ENCODE results near the gene ITIH5.
"Not testable (repeated sequence)": the region's sequence is repeated elsewhere in the genome, so short reads cannot be mapped to it uniquely, and the experiment has no call there.

ITIH5 gene

GRCh38 chr10:7666253-7667023 lies at the start of gene ITIH5:
TSS of gene ITIH5 (minus strand) at chr10:7666966. CDS start at chr10:7666892, 74 bp downstream.
- DNase-seq (ENCODE audit: low spot score): no peak

DNA sequence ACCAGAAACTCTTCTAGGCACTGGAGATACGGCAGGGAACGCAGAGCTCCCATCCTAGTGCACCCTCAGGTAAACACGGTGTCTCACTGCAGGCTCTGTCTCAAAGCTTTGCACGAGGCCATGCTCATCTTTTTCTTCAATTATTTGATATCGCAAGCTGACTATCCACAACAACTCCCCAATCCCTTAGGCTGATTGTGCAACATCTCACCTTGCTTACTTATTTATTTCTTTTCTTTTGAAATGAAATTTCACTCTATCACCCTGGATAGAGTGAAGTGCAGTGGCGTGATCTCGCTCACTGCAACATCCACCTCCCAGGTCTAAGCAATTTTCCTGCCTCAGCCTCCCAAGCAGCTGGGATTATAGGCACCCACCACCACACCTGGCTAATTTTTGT lies 48.7 kb upstream of the ITIH5 start:
- no peak for DNase-seq (ENCODE audit: low spot score)

DNA sequence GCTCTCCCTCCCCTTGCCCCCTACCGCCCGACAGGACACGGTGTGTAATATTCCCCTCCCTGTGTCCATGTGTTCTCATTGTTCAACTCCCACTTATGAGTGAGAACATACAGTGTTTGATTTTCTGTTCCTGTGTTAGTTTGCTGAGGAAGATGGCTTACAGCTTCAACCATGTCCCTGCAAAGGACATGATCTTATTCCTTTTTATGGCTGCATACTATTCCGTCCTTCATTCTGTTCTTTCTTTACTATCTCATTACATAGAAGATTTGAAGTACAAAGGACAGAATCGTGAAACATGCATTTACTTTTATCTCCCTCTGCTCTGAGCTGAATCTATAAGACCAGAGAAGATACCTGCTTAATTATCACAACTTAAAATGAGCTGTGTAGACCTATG lies 44.3 kb upstream of the ITIH5 start:
- DNase-seq (ENCODE audit: low spot score): not testable (repeated sequence)

- DNase-seq (ENCODE audit: low spot score): no peak
Measured at GRCh38 chr10:7710446-7710845, 43.7 kb upstream of the ITIH5 start.

DNA sequence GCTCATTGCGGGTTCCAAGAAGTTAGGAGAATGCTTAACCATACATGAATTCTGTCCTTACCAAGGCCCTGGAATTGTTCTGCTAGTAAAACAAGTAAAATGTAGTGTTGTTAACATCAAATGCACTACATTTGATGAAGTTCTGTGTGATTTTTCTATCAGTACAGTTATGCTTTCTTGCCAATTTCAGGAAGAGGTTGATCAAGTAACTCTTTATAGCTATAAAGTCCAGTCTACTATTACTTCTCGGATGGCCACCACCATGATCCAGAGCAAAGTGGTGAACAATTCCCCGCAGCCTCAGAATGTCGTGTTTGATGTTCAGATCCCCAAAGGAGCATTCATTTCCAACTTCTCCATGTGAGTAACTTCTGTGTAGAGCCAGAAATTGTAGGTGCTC lies 42.1 kb upstream of the ITIH5 start:
- no peak for DNase-seq (ENCODE audit: low spot score)

- no peak for DNase-seq (ENCODE audit: low spot score)
Measured at GRCh38 chr10:7707858-7708622, 41.3 kb upstream of the ITIH5 start.

- DNase-seq (ENCODE audit: low spot score): no peak
Measured at GRCh38 chr10:7707102-7707501, 40.3 kb upstream of the ITIH5 start.

DNA sequence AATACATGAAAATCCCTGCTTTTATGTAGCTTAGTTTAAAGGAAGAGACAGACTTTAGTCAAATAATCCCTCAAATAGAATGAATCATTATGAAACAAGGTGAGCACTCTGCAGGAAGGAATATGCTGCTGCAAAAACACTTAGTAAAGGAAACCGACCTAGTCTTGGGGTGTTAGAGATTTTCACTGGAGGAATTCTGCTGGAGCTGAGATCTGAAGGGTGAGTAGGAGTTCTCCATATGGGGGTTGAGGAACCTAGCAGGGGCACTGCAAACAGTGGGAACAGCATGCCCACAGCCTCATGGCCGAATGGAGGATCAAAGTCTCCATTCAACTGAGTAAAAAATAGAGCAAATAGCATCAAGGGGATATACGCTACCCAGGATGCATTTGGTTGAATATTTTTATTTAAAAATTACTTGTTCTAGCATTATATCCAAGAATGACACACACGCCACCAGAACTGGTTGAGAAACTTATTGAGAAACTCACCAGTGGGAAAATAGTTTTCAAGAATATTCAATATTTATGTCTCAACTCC lies 39.8 kb upstream of the ITIH5 start:
- no peak for DNase-seq (ENCODE audit: low spot score)

GRCh38 chr10:7705341-7705740 lies 38.6 kb upstream of the ITIH5 start:
- DNase-seq (ENCODE audit: low spot score): no peak

DNA sequence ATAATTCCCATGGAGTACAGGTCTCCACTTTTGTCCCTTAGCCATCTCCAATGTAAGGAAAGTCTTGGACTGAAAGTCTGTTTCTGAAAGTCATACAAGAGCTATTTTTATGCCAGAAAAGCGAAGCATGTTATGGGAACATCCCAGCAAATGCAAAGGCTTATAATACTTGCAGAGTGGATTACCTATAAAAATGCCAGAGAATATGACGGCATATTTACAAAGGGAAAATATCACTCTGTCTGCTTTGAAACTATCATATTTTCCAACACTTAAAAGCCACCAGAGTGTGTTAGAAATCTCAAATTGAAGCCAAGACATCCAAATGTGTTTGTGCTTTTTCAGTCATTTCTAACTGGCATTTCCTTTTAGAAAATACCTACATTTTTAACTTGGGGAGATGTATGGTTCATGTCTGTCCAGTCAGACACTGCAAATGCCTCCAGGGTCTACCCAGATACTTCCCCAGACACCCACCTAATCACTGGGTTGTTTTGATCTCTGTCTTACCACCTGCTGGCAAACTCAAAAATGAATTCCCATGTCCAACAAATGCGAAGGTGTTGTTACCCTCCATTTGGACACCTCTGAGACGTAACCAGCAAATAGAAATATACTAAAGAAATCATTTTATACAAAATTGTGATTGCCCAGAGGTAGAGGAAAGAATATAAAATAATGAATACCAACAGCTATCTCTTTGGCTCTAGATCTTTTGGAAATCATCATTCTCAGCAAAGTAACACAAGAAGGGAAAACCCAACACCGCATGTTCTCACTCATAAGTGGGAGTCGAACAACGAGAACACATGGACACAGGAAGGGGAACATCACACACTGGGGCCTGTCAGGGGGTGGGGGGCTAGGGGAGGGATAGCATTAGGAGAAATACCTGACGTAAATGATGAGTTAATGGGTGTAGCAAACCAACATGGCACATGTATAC lies 37.6 kb upstream of the ITIH5 start:
- no peak for DNase-seq (ENCODE audit: low spot score)

DNA sequence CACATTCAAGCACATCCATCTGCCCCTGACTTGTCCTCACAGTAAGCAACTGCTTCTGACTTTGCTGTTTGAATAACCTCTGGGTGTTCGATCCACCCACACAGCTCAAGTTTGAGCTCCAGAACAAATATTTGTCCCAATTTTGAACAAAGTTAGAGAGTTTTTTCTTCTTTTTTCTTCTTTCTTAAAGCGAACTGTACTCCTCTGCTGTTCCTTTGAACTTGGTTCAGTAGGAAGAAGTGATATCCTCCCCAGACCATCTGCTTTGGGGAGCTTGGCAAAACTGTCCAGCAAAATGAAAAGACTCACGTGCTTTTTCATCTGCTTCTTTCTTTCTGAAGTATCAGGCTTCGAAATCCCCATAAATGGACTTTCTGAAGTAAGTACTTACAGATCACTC lies 36.4 kb upstream of the ITIH5 start, which contains the start of gene ITIH2:
Gene ITIH2, plus strand, starts transcription at position 177 of the 400 bp plus-strand sequence. Its CDS starts 119 bp downstream, at position 296.
- no peak for DNase-seq (ENCODE audit: low spot score)

DNA sequence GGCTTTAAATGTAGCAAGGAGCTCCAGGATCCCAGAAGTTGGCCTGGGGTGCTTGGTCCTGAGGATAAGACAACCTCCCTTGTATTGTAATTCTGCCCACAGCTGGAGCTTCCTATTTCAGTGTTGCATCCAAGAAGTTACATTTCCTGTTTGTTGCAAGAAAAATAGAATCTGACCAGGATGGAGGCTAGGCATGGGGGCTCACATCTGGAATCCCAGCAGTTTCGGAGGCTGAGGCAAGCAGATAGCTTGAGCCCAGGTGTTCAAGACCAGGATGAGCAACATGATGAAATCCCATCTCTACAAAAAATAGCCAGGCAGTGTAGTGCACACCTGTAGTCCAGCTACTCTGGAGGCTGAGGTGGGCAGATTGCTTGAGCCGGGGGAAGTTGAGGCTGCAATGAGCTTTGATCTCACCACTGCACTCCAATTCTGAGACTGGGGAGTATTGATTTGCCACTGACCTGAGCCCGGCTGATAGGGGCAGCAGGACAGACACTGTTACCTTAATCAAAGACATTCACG lies 35.6 kb upstream of the ITIH5 start:
- DNase-seq (ENCODE audit: low spot score): no peak

DNA sequence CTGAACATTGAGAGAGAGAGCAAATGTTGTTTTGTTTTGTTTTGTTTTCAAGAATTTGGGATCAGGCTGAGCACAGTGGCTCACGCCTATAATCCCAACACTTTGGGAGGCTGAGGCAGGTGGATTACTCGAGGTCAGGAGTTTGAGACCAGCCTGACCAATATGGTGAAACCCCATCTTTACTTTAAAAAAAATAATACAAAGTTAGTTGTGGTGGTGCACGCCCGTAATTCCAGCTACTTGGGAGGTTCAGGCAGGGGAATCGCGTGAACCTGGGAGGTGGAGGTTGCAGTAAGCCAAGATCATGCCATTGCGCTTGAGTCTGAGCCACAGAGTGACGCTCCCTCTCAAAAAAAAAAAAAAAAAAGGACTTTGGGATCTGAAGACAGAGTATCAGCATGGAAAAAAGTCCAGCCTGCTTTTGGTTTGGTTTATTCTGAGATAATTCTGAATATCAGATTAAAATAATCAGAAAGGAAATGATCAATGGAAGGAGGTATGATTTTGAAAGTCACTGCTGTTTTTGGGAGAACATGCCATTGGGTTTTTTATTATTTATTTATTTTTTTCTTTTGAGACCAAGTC lies 34.5 kb upstream of the ITIH5 start:
- DNase-seq (ENCODE audit: low spot score): no peak

DNA sequence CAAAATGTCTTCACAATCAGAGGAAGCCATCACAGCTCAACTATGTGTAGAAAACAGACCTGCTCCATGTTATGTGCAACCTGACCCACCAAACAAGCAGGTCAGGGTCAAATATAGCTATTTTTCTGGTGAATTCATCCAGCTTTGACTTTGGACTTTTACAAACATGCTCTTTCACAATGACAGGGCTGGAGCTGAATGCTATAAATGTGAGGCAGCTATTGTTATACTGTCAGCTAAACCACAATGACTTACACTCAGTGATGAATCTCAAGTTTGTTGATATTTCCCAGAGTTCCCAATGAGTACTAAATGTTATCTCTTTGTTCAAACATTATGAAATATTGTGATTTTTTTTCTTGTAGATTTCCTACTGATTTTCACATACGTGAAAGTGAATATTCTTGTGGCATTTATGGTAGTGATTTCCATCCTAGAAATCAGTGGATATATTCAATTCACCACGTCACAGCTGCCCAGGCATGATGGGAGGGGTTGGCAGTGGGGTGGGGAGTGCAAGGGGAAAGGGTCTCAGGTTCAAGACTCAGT lies 33.9 kb upstream of the ITIH5 start:
- DNase-seq (ENCODE audit: low spot score): no peak

- DNase-seq (ENCODE audit: low spot score): no peak
Measured at GRCh38 chr10:7697426-7697825, 30.7 kb upstream of the ITIH5 start.

DNA sequence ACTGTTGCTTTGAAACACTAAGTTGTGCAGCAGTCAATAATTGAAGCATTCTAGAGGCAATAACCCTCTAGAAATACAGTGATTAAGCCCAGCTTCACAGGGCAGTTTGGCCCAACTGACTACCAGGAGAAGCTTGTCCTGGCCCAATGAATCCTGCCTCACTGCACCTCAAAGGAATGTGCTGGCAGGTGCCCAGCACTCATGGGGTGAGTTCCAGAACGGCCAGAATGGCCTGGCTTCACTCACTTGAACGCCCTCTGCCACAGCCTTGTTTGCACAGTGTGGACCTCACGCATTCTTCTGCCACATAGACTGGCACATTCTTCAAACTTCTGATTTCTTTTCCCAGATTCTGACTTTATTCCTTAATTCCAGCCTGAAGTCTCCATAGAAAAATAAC lies 29.8 kb upstream of the ITIH5 start:
- no peak for DNase-seq (ENCODE audit: low spot score)

DNA sequence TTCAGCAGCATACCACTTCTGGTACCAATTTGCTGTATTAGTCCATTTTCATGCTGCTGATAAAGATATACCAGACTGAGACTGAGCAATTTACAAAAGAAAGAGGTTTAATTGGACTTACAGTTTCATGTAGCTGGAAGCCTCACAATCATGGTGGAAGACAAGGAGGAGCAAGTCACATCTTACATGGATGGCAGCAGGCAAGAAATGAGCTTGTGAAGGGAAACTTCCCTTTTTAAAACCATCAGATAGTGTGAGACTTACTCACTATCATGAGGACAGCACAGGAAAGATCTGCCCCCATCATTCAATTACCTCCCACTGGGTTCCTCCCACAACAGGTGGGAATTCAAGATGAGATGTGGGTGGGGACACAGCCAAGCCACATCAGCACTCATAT lies 26.4 kb upstream of the ITIH5 start:
- DNase-seq (ENCODE audit: low spot score): not testable (repeated sequence)

GRCh38 chr10:7692368-7692767 lies 25.6 kb upstream of the ITIH5 start:
- DNase-seq (ENCODE audit: low spot score): not testable (repeated sequence)

DNA sequence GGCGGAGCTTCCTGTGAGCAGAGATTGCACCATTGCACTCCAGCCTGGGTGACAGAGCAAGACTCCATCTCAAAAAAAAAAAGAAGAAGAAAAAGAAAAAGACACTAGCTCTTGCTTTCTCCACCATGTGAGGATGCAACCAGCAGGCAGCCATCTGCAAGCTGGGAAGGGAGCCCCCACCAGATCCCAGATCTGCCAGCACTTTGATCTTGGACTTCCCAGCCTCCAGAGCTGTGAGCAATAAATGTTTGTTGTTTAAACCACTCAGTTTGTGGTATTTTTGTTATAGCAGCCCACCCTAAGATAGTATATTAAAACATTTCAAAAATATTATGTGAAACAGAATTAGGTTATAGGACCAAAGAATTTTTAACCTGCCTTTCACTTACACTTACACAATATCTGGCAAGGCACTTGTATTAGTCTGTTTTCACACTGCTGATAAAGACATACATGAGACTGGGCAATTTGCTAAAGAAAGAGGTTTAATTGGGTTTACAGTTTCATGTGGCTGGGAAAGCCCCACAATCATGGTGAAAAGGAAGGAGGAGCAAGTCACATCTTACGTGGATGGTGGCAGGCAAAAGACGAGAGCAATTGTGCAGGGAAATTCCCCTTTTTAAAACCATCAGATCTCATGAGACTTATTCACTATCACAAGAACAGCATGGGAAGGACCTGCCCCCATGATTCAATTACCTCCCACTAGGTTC lies 24.3 kb upstream of the ITIH5 start:
- DNase-seq (ENCODE audit: low spot score): not testable (repeated sequence)

DNA sequence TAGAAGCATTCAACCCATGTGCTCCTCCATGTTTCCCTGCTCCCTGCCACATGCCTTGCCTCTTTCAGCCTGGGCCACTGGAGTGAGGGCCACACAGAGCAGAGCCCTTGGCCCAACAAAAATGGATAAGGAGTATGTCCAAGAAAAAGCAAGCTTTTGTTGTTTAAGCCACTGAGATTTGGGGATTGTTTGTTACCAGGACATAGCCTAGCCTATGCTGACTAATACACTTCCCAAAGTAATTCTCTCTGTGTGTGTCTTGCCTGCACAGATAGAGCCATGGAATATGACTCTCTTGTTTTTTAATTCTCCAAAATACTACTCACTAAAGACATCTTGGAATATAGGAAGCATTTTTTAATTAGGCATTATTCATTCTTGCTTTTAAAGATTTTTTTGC lies 22.8 kb upstream of the ITIH5 start:
- DNase-seq (ENCODE audit: low spot score): no peak

All from CD4-positive, alpha-beta T cell treated with Interleukin-2 at 100 ng/mL for 4 hours (primary cell).